ENCODE results near the gene SMIM23.

DNA sequence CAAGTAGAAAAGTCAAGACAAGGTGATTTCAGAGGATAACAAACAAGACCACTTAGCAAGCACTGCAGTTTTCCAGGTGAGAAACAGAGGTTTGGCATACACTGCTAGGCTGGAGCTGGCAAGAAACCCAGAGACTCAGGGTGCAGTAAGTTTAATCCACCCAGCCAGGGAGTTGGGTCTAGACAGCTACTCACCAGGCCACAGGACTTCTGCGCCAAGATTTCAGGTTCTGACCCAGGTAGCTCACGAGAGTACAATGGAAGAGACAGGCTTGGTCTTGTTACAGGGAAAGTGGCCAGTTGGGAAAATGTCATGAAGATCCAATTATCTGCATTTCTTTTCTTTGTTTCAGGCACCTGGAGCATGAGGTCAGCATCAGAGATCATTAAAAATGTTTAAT lies 9.8 kb downstream of the SMIM23 start:
- TF ChIP-seq, protein P1, sequence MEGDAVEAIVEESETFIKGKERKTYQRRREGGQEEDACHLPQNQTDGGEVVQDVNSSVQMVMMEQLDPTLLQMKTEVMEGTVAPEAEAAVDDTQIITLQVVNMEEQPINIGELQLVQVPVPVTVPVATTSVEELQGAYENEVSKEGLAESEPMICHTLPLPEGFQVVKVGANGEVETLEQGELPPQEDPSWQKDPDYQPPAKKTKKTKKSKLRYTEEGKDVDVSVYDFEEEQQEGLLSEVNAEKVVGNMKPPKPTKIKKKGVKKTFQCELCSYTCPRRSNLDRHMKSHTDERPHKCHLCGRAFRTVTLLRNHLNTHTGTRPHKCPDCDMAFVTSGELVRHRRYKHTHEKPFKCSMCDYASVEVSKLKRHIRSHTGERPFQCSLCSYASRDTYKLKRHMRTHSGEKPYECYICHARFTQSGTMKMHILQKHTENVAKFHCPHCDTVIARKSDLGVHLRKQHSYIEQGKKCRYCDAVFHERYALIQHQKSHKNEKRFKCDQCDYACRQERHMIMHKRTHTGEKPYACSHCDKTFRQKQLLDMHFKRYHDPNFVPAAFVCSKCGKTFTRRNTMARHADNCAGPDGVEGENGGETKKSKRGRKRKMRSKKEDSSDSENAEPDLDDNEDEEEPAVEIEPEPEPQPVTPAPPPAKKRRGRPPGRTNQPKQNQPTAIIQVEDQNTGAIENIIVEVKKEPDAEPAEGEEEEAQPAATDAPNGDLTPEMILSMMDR (conservative IDR thresholded peaks at IDR 0.05; ENCODE audit: low read length): no peak
- TF ChIP-seq EZH2phosphoT487 (IDR thresholded peaks at IDR 0.05; ENCODE audit: borderline replicate concordance, low read depth, low read length): no peak

Measured in OCI-LY7 (cell line).